ENCODE results near the gene AP1S2. TPM values are rescaled to one million over a fixed set of nuclear protein-coding genes. Genes with fewer than 3 reads are reported as not detected.

AP1S2 gene
- total and polyA plus RNA-seq, 9 of the 15 experiments (the other 6 are each of a cell fraction or from before 2014, with no cell fraction given), result 11.1 to 64.2 (median 25.8) TPM

- 0% methylated on average over 4 of the region's 4 CpGs for WGBS (ENCODE audit: insufficient coverage, low coverage, missing lambda C conversion rate)
- H2AFZ ChIP-seq (ENCODE audit: low read depth, low read length), result no peak overlapping the region
- no peaks in the 10 kb centered on the region for H3K9me1 ChIP-seq (ENCODE audit: control insufficient read depth, insufficient read depth, low read length)
- in situ Hi-C loops (cut with MboI), result no loop called here
- no peaks in the 10 kb centered on the region for H3K9me3 ChIP-seq (replicated peaks; ENCODE audit: control insufficient read depth, insufficient read depth, low read depth, low read length)
- CTCF ChIA-PET (ENCODE audit: low intra/inter-chr PET ratio), result no interaction called here
- no peak for ATAC-seq
- no peak overlapping the region for H3K4me3 ChIP-seq
- no peaks in the 10 kb centered on the region for H3K36me3 ChIP-seq (ENCODE audit: control insufficient read depth, insufficient read depth, low read length)
- H3K27me3 ChIP-seq (ENCODE audit: control insufficient read depth in 2 of 2, insufficient read depth in 2 of 2, low read length in 2 of 2), result no peaks in the 10 kb centered on the region; a peak in 2 of 5 replicates
- no peaks in the 10 kb centered on the region for H3K79me2 ChIP-seq (ENCODE audit: control insufficient read depth, insufficient read depth, low read length)
- intact Hi-C loops (cut with micrococcal nuclease), result no loop called here
- POLR2A ChIA-PET, result interaction anchor here (0.6 kb wide), 1 partner anchor 44 kb away, joined by 3 read pairs; no protein-coding TSS in a partner anchor
- H3K27ac ChIP-seq (ENCODE audit: extremely low read depth, low read depth, low read length), result no peak overlapping the region
- H3K9ac ChIP-seq (ENCODE audit: insufficient read depth in 1 of 2, low read depth in 2 of 2, low read length in 2 of 2), result no peak overlapping the region
- no peak for DNase-seq (ENCODE audit: extremely low read depth in 1 of 4, low spot score in 3 of 4)
- H4K20me1 ChIP-seq (replicated peaks; ENCODE audit: control insufficient read depth, insufficient read depth, low read length), result no peaks in the 10 kb centered on the region
- H3K4me2 ChIP-seq (ENCODE audit: insufficient read depth, low read length), result no peak overlapping the region
- H3K4me1 ChIP-seq (replicated peaks in 1 of 2; ENCODE audit: control insufficient read depth in 2 of 2, insufficient read depth in 2 of 2, low read length in 2 of 2), result no peaks in the 10 kb centered on the region; a peak in 1 of 5 replicates
- no TSS peak for BruUV-seq (replicated peaks)
- no peak for FAIRE-seq
- TF ChIP-seq WHSC1 (IDR thresholded peaks at IDR 0.05; ENCODE audit: low read length) (no peak), ZBTB34 (CRISPR knock-in tag; IDR thresholded peaks at IDR 0.05) (no peak), CBFB (CRISPR knock-in tag; IDR thresholded peaks at IDR 0.05) (no peak), ZNF143 (CRISPR knock-in tag; IDR thresholded peaks at IDR 0.05) (no peak), ZNF431 (CRISPR knock-in tag; IDR thresholded peaks at IDR 0.05) (no peak), CREM (IDR thresholded peaks at IDR 0.05; ENCODE audit: low read depth) (no peak), POLR2B (IDR thresholded peaks at IDR 0.05; ENCODE audit: low read depth, partially characterized antibody) (no peak), ADNP (tag; IDR thresholded peaks at IDR 0.05) (no peak), ZNF133 (CRISPR knock-in tag; IDR thresholded peaks at IDR 0.05) (no peak), POU5F1 (IDR thresholded peaks at IDR 0.05; ENCODE audit: borderline replicate concordance, low read depth, low read length, partially characterized antibody) (no peak), SMAD2 (IDR thresholded peaks at IDR 0.05; ENCODE audit: low read depth, low read length) (no peak), ARNT (IDR thresholded peaks at IDR 0.05) (no peak), THAP12 (CRISPR knock-in tag; IDR thresholded peaks at IDR 0.05) (no peak), RHOXF2B (CRISPR knock-in tag; conservative IDR thresholded peaks at IDR 0.05) (no peak), ZNF124 (CRISPR knock-in tag; IDR thresholded peaks at IDR 0.05) (no peak), ZNF311 (CRISPR knock-in tag; IDR thresholded peaks at IDR 0.05) (no peak), FOXA1 (IDR thresholded peaks at IDR 0.05; ENCODE audit: borderline replicate concordance) (no peak), TSHZ1 (CRISPR knock-in tag; IDR thresholded peaks at IDR 0.05) (no peak)
Observed at GRCh38 chrX:15870310-15870709, 15.7 kb upstream of the AP1S2 start.
